DND-41 (cell line): ENCODE results near the gene GIPC2.

ENCODE experiments used
- ATAC-seq: fragments of 200-7000 bp; cut with Tn5 transposase; 3 replicates; pipeline ENCODE4 v1.9.1; 2021; ENCODE audit warnings: low read depth; ENCODE audit not compliant: insufficient read depth
- DNase-seq: peaks from one replicate; pipeline ENCODE4 v3.0.0-alpha.2; 2020
- H2AFZ ChIP-seq: 2 replicates; pipeline ENCODE4 v1.6.0; 2012; ENCODE audit warnings: low read depth, low read length
- H3K27ac ChIP-seq: 2 replicates; pipeline ENCODE4 v1.5.1; 2012; ENCODE audit warnings: low read length, inconsistent platforms
- H3K27me3 ChIP-seq: fragments of 200-600 bp; sonication (generic); 2 replicates; pipeline ENCODE4 v1.6.0; 2012; ENCODE audit warnings: low read length, mild to moderate bottlenecking, inconsistent platforms; ENCODE audit not compliant: insufficient read depth, poor library complexity
- H3K36me3 ChIP-seq: 2 replicates; pipeline ENCODE4 v1.5.1; 2012; ENCODE audit warnings: low read length, inconsistent platforms; ENCODE audit not compliant: insufficient read depth
- H3K4me1 ChIP-seq: 2 replicates; pipeline ENCODE4 v1.5.1; 2012; ENCODE audit warnings: mild to moderate bottlenecking, low read length; ENCODE audit not compliant: insufficient read depth
- H3K4me2 ChIP-seq: 2 replicates; pipeline ENCODE4 v1.6.0; 2012; ENCODE audit warnings: mild to moderate bottlenecking, moderate library complexity, low read length, inconsistent platforms; ENCODE audit not compliant: insufficient read depth
- H3K4me3 ChIP-seq, 2 experiments: fragments of 200-600 bp in 1 of 2; shearing (Covaris generic) in 1 of 2; 2 replicates each; pipeline ENCODE4 v1.5.1; 2012 to 2016; ENCODE audit warnings: inconsistent platforms in 2 of 2, low read length in 2 of 2, mild to moderate bottlenecking in 2 of 2, low read depth in 1 of 2, moderate library complexity in 1 of 2
- H3K79me2 ChIP-seq: 2 replicates; pipeline ENCODE4 v1.6.0; 2012; ENCODE audit warnings: low read length, inconsistent platforms; ENCODE audit not compliant: insufficient read depth
- H3K9ac ChIP-seq: 2 replicates; pipeline ENCODE4 v1.6.0; 2012; ENCODE audit warnings: low read depth, mild to moderate bottlenecking, inconsistent platforms, low read length, moderate library complexity
- H3K9me3 ChIP-seq: 2 replicates; pipeline ENCODE4 v1.5.1; 2012; ENCODE audit warnings: low read length, moderate library complexity, mild to moderate bottlenecking, inconsistent platforms; ENCODE audit not compliant: insufficient read depth, severe bottlenecking
- H4K20me1 ChIP-seq: 2 replicates; pipeline ENCODE4 v1.6.0; 2012; ENCODE audit warnings: low read length; ENCODE audit not compliant: insufficient read depth
- CTCF ChIP-seq: IDR thresholded peaks from 2 replicates; pipeline ENCODE4 v1.5.1; 2012; ENCODE audit warnings: borderline replicate concordance, low read length, moderate library complexity, mild to moderate bottlenecking; ENCODE audit not compliant: poor library complexity, severe bottlenecking; ENCODE audit errors: extremely low read depth
- EZH2 ChIP-seq: IDR thresholded peaks from 3 replicates; pipeline ENCODE4 v1.6.1; 2012; ENCODE audit warnings: borderline replicate concordance, low read depth, mild to moderate bottlenecking, moderate library complexity, low read length, inconsistent platforms; ENCODE audit not compliant: severe bottlenecking

Gene GIPC2

GRCh38 chr1:78095593-78095992, 49.8 kb downstream of the GIPC2 start:
- no peak for ATAC-seq
- TF ChIP-seq EZH2 (no peak), CTCF (no peak)
- no peaks in the 10 kb centered on the region for H3K79me2 ChIP-seq
- peaks cover 8% of the 10 kb centered on the region for H3K27me3 ChIP-seq
- no peak overlapping the region for H3K4me3 ChIP-seq
- H3K4me1 ChIP-seq: no peaks in the 10 kb centered on the region
- H3K9ac ChIP-seq: no peak overlapping the region
- H3K4me2 ChIP-seq: no peak overlapping the region
- H3K9me3 ChIP-seq: no peaks in the 10 kb centered on the region
- H3K36me3 ChIP-seq: no peaks in the 10 kb centered on the region
- no peak overlapping the region for H2AFZ ChIP-seq
- DNase-seq: no peak
- H3K27ac ChIP-seq: no peak overlapping the region
- no peaks in the 10 kb centered on the region for H4K20me1 ChIP-seq

DNA sequence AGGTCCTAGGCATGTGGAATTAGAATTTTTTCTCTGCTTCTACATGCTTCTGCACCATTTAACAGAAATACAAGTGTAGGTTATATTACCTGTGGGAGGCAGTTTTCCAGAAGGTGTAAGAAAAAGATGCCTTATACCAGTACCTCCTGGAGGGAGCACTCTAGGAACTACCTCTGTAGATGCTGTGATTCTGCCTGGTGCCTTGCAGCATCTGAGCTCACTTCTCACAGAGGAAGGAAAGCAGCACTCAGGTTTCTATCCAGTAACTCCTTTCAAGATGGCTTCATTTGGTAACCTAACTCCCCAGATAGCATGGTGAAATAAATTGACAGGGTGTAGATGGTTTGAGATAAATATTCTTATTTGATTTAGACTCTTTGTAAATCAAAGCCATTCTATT, 50.3 kb downstream of the GIPC2 start:
- H3K36me3 ChIP-seq: no peaks in the 10 kb centered on the region
- H3K4me3 ChIP-seq: no peak overlapping the region
- H4K20me1 ChIP-seq: no peaks in the 10 kb centered on the region
- no peaks in the 10 kb centered on the region for H3K4me1 ChIP-seq
- ATAC-seq (no peak), DNase-seq (no peak)
- H3K27me3 ChIP-seq: peaks cover 8% of the 10 kb centered on the region
- no peaks in the 10 kb centered on the region for H3K9me3 ChIP-seq
- no peak overlapping the region for H3K9ac ChIP-seq
- H3K79me2 ChIP-seq: no peaks in the 10 kb centered on the region
- TF ChIP-seq EZH2 (no peak), CTCF (no peak)
- no peak overlapping the region for H3K4me2 ChIP-seq
- H3K27ac ChIP-seq: no peak overlapping the region
- H2AFZ ChIP-seq: no peak overlapping the region

GRCh38 chr1:78096976-78097375, 51.2 kb downstream of the GIPC2 start:
- Histone ChIP-seq H3K79me2 (no peaks in the 10 kb centered on the region), H3K27me3 (peaks cover 3% of the 10 kb centered on the region), H3K9me3 (no peaks in the 10 kb centered on the region), H3K4me2 (no peak overlapping the region), H4K20me1 (no peaks in the 10 kb centered on the region), H2AFZ (no peak overlapping the region), H3K27ac (no peak overlapping the region), H3K4me1 (no peaks in the 10 kb centered on the region), H3K36me3 (no peaks in the 10 kb centered on the region), H3K4me3 (no peak overlapping the region), H3K9ac (no peak overlapping the region)
- DNase-seq: no peak
- no peak for ATAC-seq
- TF ChIP-seq CTCF: no peak
- no peak for TF ChIP-seq EZH2

GRCh38 chr1:78101051-78101450, 55.3 kb downstream of the GIPC2 start:
- no peak overlapping the region for H3K4me3 ChIP-seq
- H3K79me2 ChIP-seq: no peaks in the 10 kb centered on the region
- H3K9me3 ChIP-seq: no peaks in the 10 kb centered on the region
- H3K27me3 ChIP-seq: peaks cover 4% of the 10 kb centered on the region
- no peak for ATAC-seq
- no peak for DNase-seq
- H4K20me1 ChIP-seq: no peaks in the 10 kb centered on the region
- H3K4me2 ChIP-seq: no peak overlapping the region
- no peak for TF ChIP-seq CTCF
- TF ChIP-seq EZH2: no peak
- H3K36me3 ChIP-seq: no peaks in the 10 kb centered on the region
- H3K9ac ChIP-seq: no peak overlapping the region
- H2AFZ ChIP-seq: no peak overlapping the region
- H3K27ac ChIP-seq: no peak overlapping the region
- no peaks in the 10 kb centered on the region for H3K4me1 ChIP-seq
